ENCODE data around the gene CRY1. TPM values are rescaled to one million over a fixed set of nuclear protein-coding genes. Genes with fewer than 3 reads are reported as not detected.
"Not testable (repeated sequence)": the region's sequence is repeated elsewhere in the genome, so short reads cannot be mapped to it uniquely, and the experiment has no call there.

The CRY1 gene
- total RNA-seq, 3 donors from 2014 or later (not counting 1 experiment from before 2014, with no cell fraction given): 71.1 to 124 (median 115) TPM

DNA sequence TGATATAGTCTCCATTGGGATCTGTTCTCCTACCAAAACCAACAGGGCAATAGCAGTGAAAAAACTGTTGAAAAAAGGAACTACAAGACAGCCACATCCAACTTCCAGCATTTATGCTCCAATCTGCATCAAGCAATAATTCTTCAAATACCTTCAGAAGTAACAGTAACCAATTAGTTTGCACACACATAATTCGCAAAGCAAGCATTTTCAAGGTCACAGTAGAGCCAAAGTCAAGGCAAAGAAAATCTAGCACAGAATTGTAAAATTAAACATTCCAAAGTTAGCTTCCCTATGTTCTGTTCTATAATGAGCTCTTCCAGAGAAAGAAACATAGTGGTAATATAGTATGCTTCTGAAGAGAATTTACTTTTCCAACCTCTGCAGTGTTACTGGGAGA is 95.4 kb downstream of the CRY1 start:
- intact Hi-C loops (cut with micrococcal nuclease): no loop called here
- 92% methylated on average over 1 of the region's 1 CpG for WGBS (ENCODE audit: insufficient coverage)
- no peaks in the 10 kb centered on the region for H3K9me3 ChIP-seq (ENCODE audit: control insufficient read depth, insufficient read depth, low read length)
- peaks cover 24% of the 10 kb centered on the region for H3K36me3 ChIP-seq (ENCODE audit: control insufficient read depth, insufficient read depth, low read length)
- Mint-ChIP-seq H3K9me3 (no peaks in the 10 kb centered on the region), H3K4me1 (no peaks in the 10 kb centered on the region), H3K36me3 (peaks cover 17% of the 10 kb centered on the region), H3K4me3 (no peak overlapping the region), H3K27ac (no peak overlapping the region), H3K27me3 (ENCODE audit: low read depth in 2 of 2) (no peaks in the 10 kb centered on the region)
- H3K27ac ChIP-seq (ENCODE audit: low read length): no peak overlapping the region
- TF ChIP-seq, protein P1, sequence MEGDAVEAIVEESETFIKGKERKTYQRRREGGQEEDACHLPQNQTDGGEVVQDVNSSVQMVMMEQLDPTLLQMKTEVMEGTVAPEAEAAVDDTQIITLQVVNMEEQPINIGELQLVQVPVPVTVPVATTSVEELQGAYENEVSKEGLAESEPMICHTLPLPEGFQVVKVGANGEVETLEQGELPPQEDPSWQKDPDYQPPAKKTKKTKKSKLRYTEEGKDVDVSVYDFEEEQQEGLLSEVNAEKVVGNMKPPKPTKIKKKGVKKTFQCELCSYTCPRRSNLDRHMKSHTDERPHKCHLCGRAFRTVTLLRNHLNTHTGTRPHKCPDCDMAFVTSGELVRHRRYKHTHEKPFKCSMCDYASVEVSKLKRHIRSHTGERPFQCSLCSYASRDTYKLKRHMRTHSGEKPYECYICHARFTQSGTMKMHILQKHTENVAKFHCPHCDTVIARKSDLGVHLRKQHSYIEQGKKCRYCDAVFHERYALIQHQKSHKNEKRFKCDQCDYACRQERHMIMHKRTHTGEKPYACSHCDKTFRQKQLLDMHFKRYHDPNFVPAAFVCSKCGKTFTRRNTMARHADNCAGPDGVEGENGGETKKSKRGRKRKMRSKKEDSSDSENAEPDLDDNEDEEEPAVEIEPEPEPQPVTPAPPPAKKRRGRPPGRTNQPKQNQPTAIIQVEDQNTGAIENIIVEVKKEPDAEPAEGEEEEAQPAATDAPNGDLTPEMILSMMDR (IDR thresholded peaks at IDR 0.05): no peak
- H3K4me3 ChIP-seq (ENCODE audit: low read length): no peak overlapping the region
- H3K4me1 ChIP-seq (ENCODE audit: control insufficient read depth, insufficient read depth, low read length): no peaks in the 10 kb centered on the region
- no peak for DNase-seq
- ATAC-seq: no peak
- no peaks in the 10 kb centered on the region for H3K27me3 ChIP-seq (ENCODE audit: control insufficient read depth, insufficient read depth, low read length)

DNA sequence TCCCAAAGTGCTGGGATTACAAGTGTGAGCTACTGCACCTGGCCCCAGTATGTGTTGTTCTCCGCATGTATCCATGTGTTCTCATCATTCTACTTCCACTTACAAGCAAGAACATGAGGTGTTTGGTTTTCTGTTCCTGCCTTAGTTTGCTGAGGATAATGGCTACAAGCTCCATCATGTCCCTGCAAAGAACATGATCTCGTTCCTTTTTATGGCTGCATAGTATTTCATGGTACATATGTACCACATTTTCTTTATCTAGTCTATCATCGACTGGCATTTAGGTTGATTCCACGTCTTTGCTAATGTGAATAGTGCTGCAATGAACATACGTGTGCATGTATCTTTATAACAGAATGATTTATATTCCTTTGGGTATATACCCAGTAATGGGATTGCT is 97.2 kb downstream of the CRY1 start:
- H3K4me1 Mint-ChIP-seq; ATAC-seq; H3K9me3 Mint-ChIP-seq; H3K9me3 ChIP-seq (ENCODE audit: control insufficient read depth, insufficient read depth, low read length); intact Hi-C loops (cut with micrococcal nuclease); DNase-seq; H3K27me3 ChIP-seq (ENCODE audit: control insufficient read depth, insufficient read depth, low read length); H3K4me3 ChIP-seq (ENCODE audit: low read length); H3K4me3 Mint-ChIP-seq; H3K27ac ChIP-seq (ENCODE audit: low read length); H3K4me1 ChIP-seq (ENCODE audit: control insufficient read depth, insufficient read depth, low read length); H3K27me3 Mint-ChIP-seq (ENCODE audit: low read depth in 2 of 2): not testable (repeated sequence)
- Mint-ChIP-seq H3K27ac (peak overlapping the region in 1 of 2 donors; percentile 34), H3K36me3 (peaks cover 17% of the 10 kb centered on the region)
- WGBS (ENCODE audit: insufficient coverage): 96% methylated on average over 4 of the region's 5 CpGs
- H3K36me3 ChIP-seq (ENCODE audit: control insufficient read depth, insufficient read depth, low read length): peaks cover 22% of the 10 kb centered on the region

GRCh38 chr12:106994579-106995220 is 98.6 kb downstream of the CRY1 start:
- H3K4me1 ChIP-seq (ENCODE audit: control insufficient read depth, insufficient read depth, low read length): no peaks in the 10 kb centered on the region
- DNase-seq: no peak
- Mint-ChIP-seq H3K9me3 (no peaks in the 10 kb centered on the region), H3K27me3 (ENCODE audit: low read depth in 2 of 2) (no peaks in the 10 kb centered on the region), H3K4me1 (no peaks in the 10 kb centered on the region), H3K4me3 (no peak overlapping the region), H3K36me3 (peaks cover 17% of the 10 kb centered on the region), H3K27ac (no peak overlapping the region)
- TF ChIP-seq, protein P1 (IDR thresholded peaks at IDR 0.05): no peak
- no peak for ATAC-seq
- intact Hi-C loops (cut with micrococcal nuclease): no loop called here
- H3K4me3 ChIP-seq (ENCODE audit: low read length): no peak overlapping the region
- H3K27ac ChIP-seq (ENCODE audit: low read length): no peak overlapping the region
- no peaks in the 10 kb centered on the region for H3K27me3 ChIP-seq (ENCODE audit: control insufficient read depth, insufficient read depth, low read length)
- 100% methylated on average over 2 of the region's 2 CpGs for WGBS (ENCODE audit: insufficient coverage)
- H3K36me3 ChIP-seq (ENCODE audit: control insufficient read depth, insufficient read depth, low read length): peaks cover 17% of the 10 kb centered on the region
- no peaks in the 10 kb centered on the region for H3K9me3 ChIP-seq (ENCODE audit: control insufficient read depth, insufficient read depth, low read length)

- peak overlapping the region; percentile 92 to 97 for H3K27ac Mint-ChIP-seq
- Histone ChIP-seq H3K4me1 (ENCODE audit: control insufficient read depth, insufficient read depth, low read length) (peaks cover 10% of the 10 kb centered on the region), H3K27ac (ENCODE audit: low read length) (no peak overlapping the region), H3K9me3 (ENCODE audit: control insufficient read depth, insufficient read depth, low read length) (no peaks in the 10 kb centered on the region), H3K4me3 (ENCODE audit: low read length) (no peak overlapping the region), H3K27me3 (ENCODE audit: control insufficient read depth, insufficient read depth, low read length) (no peaks in the 10 kb centered on the region), H3K36me3 (ENCODE audit: control insufficient read depth, insufficient read depth, low read length) (peaks cover 2% of the 10 kb centered on the region)
- H3K4me3 Mint-ChIP-seq: peak overlapping the region; percentile 96
- no peaks in the 10 kb centered on the region for H3K27me3 Mint-ChIP-seq (ENCODE audit: low read depth in 2 of 2)
- intact Hi-C loops (cut with micrococcal nuclease): loop anchor here (10.0 kb wide), 1 partner anchor 107 kb away; the partner anchor contains the start of gene CRY1
- H3K9me3 Mint-ChIP-seq: no peaks in the 10 kb centered on the region
- peaks cover 24 to 50% of the 10 kb centered on the region in 2 donors for H3K4me1 Mint-ChIP-seq
- 94% methylated on average over 6 of the region's 6 CpGs for WGBS (ENCODE audit: insufficient coverage)
- TF ChIP-seq, protein P1 (IDR thresholded peaks at IDR 0.05): no peak
- DNase-seq: no peak
- no peak for ATAC-seq
- H3K36me3 Mint-ChIP-seq: no peaks in the 10 kb centered on the region
These were observed 105.5 kb downstream of the CRY1 start for GRCh38 chr12:106987846-106988245.
